NCI-H524 treated with DMSO at 0.1 percent for 48 hours (cell line): ENCODE results near the gene MAGI1.

ENCODE experiments used
- DNase-seq: peaks from one replicate; lab custom pipeline; 2025; lab: John Stamatoyannopoulos, UW

Gene MAGI1

GRCh38 chr3:65352951-65353350, 685.8 kb downstream of the MAGI1 start:
- DNase-seq = no peak

DNA sequence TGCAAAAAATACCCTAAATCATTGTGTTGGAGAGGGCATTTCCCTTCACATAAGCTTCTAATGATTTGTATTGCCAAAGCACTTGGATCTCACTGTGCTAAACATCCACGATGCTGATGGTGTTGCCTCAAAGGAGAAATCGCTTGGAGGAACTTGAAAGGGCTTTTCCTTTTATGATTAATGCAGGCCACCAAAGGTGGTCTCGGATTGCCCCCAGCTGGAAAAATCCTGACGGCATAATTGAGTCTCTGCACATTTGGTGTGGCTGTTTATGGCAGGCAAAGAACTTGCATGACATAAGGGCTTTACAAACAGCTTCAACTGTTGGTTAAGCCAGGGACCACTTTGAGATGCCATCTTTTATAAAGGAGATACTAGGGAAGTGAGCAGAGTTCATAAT, 687.0 kb downstream of the MAGI1 start:
- DNase-seq = no peak

GRCh38 chr3:65350801-65351476, 687.8 kb downstream of the MAGI1 start:
- no peak for DNase-seq

DNA sequence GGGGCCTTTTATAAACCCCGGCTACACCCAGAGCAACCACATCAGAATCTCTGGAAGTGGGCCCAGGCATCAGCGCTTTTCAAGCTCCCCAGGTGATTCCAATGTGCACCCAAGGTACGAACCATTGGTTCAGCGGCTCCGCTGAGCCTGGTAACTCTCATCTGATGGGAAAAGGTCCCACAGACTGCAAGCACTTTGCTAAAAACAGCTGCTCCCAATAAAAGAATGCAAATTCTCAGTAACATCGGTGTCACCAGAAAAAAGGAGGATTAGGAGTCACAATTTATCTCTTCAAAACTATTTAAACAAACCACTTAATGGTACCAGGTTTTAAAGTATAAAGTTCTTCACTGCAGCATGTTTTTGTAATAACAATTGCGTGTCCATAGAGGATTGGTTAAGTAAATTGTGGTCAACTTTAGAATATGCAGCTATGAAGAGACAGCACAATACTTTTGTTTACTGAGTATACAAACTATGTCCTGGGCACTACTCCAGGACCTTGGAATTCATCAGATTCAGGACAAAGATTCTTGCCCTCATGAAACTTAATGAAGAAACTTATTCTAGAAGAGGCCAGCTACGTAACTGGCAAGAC, 690.2 kb downstream of the MAGI1 start:
- no peak for DNase-seq

DNA sequence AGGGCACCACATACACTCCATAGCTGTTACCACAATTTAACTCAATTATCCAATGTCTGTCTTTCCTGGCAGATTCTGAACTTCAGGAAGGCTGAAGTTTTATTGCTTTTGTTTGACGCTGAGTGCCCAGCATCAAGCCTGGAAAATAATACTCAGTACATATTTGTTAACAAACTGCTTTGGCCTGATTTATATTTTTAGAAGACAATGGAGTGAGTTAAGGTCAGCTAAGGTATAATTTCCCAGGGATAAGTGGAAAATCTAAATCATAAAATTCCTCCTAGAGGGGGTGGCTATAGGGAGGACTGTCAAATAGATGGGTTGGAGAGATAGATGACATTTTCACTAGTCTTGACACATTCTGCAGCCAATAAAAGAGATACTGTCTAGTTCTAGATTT, 691.6 kb downstream of the MAGI1 start:
- no peak for DNase-seq

DNA sequence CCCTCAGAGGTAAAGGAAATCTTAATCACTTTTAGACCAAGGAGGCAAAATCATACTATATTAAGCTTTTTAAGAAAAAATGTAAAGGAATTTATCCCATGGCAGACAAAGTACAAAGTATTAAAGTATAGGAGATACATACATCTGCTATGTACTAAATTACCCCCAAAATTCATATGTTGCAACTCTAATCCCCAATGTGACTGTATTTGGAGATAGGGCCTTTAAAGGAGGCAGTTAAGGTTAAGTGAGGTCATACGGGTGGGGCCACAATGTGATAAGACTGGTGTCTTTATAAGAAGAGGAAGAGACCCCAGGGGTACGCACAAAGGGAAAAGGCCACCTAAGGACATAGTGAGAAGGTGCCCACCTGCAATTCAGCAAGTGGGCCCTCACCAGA, 693.9 kb downstream of the MAGI1 start:
- DNase-seq = no peak

- no peak for DNase-seq
These were observed 694.3 kb downstream of the MAGI1 start for GRCh38 chr3:65344444-65344843.

GRCh38 chr3:65343736-65344135, 695.0 kb downstream of the MAGI1 start:
- DNase-seq = no peak

- no peak for DNase-seq
These were observed 695.7 kb downstream of the MAGI1 start for GRCh38 chr3:65343026-65343425.

DNA sequence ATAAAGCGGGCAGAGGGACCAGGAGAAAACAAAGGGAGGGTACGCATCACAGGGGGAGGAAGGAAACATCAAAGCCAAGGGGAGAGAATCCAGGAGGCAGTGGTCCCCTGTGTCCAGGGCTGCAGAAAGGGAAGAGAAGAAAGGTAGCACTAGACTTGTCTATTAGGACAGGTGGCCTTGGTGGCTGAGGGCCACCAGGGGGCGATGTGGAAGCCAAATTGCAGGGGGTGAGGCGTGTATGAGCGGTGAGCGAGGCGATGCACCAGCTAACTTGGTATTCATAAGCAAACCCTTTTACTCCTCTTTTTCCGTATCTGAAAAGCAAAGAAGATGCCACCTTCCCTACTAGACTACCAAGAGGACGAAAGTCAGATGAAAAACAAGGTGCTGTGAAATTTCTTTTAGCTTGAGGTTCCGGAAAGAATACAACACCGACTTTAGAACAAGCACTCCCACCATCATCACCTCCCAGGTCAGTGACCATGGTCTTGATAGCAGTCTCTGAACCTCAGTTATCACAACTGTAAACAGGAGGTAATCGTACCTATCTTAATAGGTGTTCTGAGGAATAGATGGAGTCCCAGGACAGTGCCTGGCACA, 696.5 kb downstream of the MAGI1 start:
- DNase-seq = no peak

- no peak for DNase-seq
These were observed 699.5 kb downstream of the MAGI1 start for GRCh38 chr3:65339192-65339740.

DNA sequence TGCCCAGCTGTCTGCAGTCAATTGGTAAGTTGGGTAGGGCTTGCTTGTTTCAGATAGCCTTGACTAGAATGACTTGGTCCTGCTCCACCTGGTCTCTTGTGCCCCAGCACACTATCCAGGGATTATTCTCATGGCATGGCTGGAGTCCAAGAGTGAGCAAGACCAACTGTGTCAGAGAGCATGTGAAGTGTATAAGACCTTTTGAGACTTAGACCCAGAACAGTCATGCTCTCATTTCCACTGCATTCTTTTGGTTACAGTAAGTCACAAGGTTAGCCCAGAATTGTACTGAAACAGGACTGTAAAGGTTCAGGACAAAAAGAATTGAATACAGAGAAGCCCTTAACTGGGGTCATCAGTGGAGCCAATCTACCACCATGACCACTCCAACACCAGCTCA, 700.1 kb downstream of the MAGI1 start:
- DNase-seq = no peak

GRCh38 chr3:65335587-65335986, 703.1 kb downstream of the MAGI1 start:
- no peak for DNase-seq

DNA sequence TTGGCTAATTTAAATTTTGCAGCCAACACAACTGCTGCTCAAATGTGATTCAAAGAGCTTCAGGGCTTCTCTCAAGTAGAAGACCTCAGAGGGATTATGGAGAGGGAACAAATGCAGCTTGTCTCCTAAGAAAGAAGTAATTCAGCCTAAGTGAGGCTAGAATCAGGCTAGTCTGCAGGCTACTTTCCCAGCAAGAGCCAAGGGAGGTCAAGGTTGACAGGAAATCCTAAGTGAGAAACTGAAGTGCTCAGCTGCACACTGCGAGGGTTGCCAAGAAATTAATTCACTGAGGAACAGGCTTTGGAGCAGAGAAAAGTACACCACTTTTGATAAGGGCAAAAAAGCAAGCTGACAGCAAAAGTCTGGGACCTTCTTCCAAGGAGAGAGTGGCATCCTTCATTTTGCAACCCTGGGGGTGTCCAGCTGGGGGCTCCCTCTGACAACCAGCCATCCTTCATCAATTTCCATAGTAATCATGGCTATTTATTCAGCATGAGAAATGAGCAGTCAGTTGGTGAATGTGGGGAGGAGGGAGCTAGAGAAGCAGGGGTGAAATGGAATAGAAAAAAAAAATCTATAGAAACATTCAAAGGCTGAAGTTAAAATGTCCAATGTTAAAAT, 704.6 kb downstream of the MAGI1 start:
- no peak for DNase-seq

GRCh38 chr3:65331730-65332129, 707.0 kb downstream of the MAGI1 start:
- no peak for DNase-seq

GRCh38 chr3:65330072-65330471, 708.6 kb downstream of the MAGI1 start:
- no peak for DNase-seq

GRCh38 chr3:65328148-65328547, 710.6 kb downstream of the MAGI1 start:
- DNase-seq = no peak

- DNase-seq = no peak
These were observed 712.1 kb downstream of the MAGI1 start for GRCh38 chr3:65326574-65326973.

- no peak for DNase-seq
These were observed 715.8 kb downstream of the MAGI1 start for GRCh38 chr3:65322910-65323309.

DNA sequence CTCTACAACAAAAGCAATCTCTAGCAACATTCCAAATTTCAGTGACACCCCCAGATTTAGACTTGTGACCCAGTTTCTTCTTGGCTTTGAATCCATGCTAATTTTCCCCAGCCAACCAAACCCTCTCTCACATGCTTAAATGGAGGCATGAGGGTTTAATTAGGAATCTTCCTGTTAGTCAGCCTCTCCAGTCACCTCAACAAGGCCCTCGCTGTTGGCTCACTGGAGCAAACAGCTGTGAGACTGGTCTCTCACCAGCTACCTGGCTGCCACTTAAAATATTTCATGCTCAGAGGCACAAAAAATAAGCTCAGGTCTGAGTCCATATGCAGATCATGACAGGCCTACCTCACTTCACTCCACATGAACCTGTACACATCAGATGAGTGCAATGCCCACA, 720.5 kb downstream of the MAGI1 start:
- no peak for DNase-seq

- DNase-seq = no peak
These were observed 723.8 kb downstream of the MAGI1 start for GRCh38 chr3:65314916-65315315.

GRCh38 chr3:65314269-65314668, 724.4 kb downstream of the MAGI1 start:
- no peak for DNase-seq

DNA sequence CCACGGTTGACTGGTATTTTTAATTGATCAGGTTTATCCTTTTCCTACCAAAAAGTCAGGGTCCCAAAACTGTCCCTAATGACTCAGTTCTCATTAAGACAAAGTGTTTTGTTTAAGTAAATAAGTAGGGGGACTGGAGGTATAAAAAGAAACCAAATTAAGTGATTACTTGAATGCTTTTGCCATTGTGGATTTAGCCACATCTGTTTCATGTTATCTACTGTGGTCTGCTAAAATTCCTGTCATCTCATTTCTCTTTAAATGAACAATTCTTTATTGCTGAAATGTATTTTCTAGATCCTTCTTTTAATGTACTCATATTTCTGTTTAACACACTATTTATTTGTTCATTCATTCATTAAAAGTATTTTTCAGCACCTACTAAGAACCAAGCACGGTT, 725.1 kb downstream of the MAGI1 start:
- no peak for DNase-seq
